Measurements from ENCODE around the gene HES4.

- TF ChIP-seq POLR2A (IDR thresholded peaks at IDR 0.05): no peak
- TF ChIP-seq CTCF (IDR thresholded peaks at IDR 0.05): no peak
Measured at GRCh38 chr1:1047963-1048362, 48.1 kb upstream of the HES4 start.
